SH-SY5Y (cell line): ENCODE results near the gene MAP1LC3B2.

Experiments used
- GATA2 ChIP-seq: IDR thresholded peaks from 2 replicates; pipeline ENCODE4 v1.6.1; 2011; ENCODE audit warnings: mild to moderate bottlenecking, low read depth, low read length
- GATA3 ChIP-seq: IDR thresholded peaks from 2 replicates; pipeline ENCODE4 v1.6.1; 2011; ENCODE audit warnings: low read depth, mild to moderate bottlenecking, low read length, moderate library complexity

DNA sequence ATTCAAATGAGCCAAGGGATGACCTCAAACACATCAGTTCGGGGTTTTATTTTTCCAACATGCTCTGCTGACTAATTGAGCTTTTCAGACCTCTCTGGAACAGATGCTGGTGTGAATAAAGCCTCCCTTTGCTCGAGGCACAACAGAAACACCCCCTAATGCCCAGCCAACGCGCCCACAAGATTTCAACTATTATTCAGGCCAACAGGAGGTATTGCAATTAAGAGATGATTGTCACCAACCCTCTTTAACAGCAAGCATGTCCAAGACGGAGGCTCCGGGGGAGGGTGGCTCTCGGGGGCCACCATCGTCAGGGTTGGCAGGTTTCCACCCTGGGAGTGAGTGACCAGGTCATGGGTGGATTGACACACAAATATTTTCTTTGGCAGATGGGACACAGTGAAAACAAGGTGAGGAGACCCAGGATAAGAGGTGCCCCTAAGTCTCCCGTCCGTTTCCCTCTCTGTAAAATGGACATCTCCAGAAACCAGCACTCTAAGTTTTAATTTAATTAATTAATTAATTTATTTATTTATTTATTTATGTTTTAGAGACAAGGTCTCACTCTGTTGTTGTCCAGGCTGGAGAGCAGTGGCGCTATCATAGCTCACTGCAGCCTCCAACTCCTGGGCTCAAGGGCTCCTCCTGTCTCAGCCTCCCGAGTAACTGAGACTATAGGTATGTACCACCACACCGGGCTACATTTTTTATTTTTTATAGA lies 56.1 kb downstream of the MAP1LC3B2 start:
- TF ChIP-seq GATA2 = no peak
- no peak for TF ChIP-seq GATA3
